ENCODE results near the gene NRXN2.
"Not testable (repeated sequence)": the region's sequence is repeated elsewhere in the genome, so short reads cannot be mapped to it uniquely, and the experiment has no call there.

Gene NRXN2

DNA sequence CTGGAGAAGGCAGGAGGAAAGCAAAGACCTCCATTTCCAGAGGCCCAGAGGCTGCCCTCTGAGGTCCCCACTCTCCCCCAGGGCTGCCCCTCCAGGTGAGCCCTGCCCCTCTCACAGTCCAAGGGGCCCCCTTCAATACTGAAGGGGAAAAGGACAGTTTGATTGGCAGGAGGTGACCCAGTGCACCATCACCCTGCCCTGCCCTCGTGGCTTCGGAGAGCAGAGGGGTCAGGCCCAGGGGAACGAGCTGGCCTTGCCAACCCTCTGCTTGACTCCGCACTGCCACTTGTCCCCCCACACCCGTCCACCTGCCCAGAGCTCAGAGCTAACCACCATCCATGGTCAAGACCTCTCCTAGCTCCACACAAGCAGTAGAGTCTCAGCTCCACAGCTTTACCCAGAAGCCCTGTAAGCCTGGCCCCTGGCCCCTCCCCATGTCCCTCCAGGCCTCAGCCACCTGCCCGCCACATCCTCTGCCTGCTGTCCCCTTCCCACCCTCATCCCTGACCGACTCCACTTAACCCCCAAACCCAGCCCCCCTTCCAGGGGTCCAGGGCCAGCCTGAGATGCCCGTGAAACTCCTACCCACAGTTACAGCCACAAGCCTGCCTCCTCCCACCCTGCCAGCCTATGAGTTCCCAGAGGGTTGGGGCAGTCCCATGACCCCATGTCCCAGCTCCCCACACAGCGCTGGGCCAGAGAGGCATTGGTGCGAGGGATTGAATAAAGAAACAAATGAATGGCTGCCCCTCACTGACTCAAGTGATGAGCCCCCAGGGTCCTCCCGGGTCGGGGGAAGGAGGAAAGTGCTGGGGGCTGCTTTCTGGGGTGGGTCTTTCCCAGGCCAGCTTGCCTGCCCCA, 121.2 kb downstream of the NRXN2 start:
- DNase-seq: no peak

DNA sequence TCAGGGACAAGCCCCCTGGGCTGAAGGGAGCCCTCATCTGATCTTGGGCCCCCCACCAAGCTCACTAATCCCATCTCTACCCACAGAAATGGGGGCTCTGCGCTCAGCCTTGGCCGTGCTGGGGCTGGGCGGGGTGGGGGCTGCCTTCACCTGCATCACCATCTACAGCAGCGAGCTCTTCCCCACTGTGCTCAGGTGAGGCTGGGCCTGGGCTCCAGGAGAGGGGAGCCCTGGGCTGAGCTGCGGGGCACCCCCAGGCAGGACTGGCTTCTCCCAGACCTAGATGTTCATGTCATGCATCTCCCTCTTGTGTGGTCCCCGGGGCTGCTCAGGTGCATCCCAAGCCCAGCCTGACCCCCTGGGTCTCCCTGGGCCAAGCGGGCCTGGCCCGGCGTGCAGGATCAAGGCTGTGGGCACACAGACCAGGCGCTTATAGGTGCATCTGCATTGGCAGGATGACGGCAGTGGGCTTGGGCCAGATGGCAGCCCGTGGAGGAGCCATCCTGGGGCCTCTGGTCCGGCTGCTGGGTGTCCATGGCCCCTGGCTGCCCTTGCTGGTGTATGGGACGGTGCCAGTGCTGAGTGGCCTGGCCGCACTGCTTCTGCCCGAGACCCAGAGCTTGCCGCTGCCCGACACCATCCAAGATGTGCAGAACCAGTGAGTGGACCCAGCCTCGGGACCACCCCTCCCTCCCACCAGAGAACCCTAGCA, 122.6 kb downstream of the NRXN2 start:
- no peak for DNase-seq

GRCh38 chr11:64599698-64600211, 123.2 kb downstream of the NRXN2 start:
- DNase-seq: no peak

GRCh38 chr11:64598797-64599697, 124.0 kb downstream of the NRXN2 start:
- DNase-seq: no peak

DNA sequence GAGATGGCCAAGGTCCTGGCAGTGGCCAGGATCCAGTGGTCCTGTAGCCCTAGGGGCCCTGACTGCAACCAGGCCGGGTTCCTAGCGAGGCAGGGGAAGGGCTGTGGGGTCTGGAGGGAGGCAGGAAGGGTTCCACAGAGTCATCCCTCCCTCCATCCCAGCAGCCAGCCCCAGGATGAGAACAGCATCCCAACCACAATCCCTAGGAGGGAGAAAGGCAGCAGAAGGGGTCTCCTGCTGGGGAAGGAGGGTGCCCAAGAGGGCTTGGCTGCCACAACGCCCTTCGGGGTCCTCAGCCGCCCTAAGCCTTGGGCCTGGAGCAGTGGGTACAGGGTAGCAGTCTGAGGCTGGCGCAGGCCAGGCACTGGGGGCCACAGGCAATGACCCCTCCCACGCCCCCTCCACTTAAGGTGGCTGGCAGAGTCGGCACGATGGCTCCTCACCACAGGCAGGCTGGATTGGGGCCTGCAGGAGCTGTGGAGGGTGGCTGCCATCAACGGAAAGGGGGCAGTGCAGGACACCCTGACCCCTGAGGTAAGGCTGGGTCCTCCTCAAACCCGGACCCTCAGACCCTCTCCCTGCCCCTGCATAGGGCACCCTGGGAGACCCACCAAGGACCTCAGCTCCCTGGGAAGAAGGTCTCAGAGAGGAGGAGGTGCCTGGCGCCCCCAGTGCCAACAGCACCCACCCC, 124.7 kb downstream of the NRXN2 start:
- no peak for DNase-seq

DNA sequence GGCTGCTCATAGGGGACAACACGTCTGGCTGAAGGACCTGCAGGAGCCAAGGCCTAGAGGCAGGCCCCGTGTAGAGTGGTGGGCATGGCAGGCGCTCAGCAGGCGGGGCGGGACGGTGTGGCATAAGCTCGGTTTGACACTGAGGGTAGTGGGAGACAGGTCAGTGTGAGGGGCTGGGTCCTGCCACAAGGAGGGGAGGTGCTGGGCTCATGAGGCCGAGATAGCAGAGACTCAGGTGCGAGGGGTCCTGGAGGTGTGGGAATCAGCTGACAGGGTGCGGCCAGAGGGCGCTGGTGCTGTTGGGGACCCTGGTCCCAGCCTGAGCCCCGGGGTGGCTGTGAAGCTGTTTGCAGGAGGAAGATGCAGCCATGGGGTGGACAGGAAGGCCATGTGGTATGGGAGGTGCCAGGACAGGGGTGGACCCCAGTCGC, 125.3 kb downstream of the NRXN2 start:
- DNase-seq: no peak

- DNase-seq: not testable (repeated sequence)
Measured at GRCh38 chr11:64595922-64596321, 127.1 kb downstream of the NRXN2 start.

DNA sequence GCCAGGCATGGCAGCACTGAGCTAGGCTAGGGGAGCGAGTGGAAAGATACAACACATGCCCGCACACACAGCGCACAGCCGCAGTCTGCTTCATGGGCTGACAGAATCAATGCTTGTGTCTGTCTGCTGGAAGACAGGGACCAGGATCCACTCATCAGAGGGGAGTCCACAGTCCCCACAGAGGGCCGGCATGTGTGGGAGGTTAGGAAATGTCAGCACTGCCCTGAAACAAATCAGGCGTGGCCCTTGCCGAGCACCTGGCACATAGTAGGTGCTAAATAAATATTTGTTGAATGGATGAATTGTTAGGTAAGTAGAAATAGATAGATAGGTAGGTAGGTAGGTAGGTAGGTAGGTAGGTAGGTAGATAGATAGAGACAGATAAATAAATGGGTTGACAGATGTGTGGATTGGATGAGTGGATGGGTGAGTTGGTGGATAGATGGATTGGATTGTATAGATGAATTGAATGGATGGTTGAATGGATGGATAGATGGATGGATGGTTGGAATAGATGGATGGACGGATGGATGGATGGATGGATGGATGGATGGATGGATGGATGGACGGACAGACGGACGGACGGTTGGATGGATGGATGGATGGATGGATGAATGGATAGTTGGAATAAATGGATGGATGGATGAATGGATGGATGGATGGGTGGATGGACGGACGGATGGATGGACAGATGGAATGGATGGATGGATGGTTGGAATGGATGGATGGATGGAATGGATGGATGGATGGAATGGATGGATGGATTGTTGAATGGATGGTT, 128.6 kb downstream of the NRXN2 start:
- DNase-seq: no peak

DNA sequence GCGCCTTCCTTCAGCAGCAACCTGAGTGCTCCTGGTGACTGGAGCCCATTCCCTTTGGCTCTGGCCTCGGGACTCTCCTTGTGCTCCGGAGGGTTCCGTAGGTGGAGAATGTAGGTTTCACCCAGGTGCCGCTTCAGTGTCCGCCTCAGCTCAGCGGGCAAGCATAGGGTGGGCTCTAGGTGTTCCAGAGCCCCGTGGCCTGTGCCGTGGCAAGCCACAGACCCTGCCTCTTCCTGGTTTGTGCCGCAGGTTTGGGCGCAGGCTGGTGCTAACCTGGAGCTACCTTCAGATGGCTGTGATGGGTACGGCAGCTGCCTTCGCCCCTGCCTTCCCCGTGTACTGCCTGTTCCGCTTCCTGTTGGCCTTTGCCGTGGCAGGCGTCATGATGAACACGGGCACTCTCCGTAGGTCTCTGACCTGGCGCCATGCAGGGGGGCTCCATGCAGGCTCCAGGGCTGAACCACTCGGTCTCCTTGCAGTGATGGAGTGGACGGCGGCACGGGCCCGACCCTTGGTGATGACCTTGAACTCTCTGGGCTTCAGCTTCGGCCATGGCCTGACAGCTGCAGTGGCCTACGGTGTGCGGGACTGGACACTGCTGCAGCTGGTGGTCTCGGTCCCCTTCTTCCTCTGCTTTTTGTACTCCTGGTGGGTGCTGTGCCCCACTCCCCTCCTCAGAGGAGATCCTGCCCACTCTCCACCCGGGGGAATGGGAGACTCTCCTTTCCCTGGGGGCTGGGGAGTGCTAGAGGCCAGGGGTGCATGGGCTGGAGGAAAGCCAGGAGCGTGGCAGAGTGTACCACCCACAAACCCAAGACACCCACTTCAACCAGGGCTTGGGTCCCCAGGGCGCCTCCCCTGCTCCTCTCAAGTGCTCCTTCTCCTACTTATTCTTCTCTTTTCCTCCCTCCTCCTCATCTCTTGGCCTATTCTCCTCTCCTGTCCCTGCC, 129.6 kb downstream of the NRXN2 start:
- no peak for DNase-seq

DNA sequence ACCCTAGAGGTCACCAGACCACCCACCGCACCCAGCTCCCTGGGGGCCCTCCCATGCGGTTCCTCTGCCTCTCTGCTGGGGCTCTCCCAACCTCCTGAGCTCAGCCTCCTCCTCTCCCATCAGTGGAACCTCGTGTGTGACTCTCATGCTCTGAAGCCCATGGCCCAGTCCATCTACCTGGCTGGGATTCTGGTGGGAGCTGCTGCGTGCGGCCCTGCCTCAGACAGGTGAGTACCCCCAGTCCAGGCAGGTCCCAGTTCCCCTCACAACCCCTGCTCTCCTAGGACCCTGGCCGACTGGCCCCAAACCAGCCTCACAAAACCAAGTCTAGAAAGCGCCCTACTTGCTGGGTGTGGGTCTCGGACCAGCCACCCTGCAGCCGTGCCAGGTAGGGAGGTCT, 130.3 kb downstream of the NRXN2 start:
- DNase-seq: no peak

- no peak for DNase-seq
Measured at GRCh38 chr11:64592234-64592615, 130.8 kb downstream of the NRXN2 start.

DNA sequence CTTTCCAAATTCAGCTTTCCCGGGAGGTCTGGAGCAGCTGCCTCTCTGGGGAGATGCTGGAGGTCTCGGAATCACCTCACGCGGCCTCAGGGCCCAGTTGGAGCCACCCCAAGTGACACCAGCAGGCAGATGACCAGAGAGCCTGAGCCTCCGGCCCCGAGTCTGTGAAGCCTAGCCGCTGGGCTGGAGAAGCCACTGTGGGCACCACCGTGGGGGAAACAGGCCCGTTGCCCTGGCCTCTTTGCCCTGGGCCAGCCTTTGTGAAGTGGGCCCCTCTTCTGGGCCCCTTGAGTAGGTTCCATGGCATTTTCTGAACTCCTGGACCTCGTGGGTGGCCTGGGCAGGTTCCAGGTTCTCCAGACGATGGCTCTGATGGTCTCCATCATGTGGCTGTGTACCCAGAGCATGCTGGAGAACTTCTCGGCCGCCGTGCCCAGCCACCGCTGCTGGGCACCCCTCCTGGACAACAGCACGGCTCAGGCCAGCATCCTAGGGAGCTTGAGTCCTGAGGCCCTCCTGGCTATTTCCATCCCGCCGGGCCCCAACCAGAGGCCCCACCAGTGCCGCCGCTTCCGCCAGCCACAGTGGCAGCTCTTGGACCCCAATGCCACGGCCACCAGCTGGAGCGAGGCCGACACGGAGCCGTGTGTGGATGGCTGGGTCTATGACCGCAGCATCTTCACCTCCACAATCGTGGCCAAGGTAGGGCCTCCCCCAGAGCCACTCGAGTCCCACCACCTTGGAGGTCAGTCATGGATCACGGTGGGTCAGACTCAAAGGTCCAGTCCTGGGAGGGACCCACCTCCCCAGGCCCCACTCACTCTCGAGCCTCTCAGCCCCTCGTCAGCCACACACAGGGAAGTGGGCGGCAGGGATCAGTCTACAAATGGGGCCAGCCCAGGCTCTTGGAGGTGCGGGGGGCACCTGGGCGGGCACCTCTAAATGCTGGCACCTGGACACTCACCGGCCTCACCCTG, 131.5 kb downstream of the NRXN2 start:
- DNase-seq: no peak

DNA sequence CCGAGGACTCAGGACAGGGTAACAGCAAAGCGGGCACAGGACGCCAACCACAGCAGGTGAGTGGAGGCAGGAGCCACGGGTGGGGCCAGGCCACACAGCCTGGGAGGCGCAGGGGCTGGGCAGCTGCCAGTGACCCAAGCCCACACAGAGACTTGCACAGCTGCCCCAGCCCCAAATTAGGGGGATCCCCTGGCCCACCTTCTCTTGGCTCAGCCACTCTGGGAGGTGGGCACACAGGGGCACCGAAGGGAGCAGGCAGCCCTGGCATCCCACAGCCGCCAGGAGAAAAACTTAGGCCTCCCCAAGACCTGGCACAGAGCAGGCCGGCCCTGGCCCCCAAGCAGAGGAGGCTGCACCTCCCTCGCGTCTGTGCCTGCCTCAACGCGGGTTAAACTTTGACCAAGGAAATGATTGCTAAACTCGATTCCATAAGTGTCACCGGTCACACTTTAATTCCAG, 132.2 kb downstream of the NRXN2 start, which contains the start of gene SLC22A12:
Gene SLC22A12, plus strand, starts transcription at position 458 of the 459 bp plus-strand sequence. CDS start 337 bp downstream, outside the sequence.
- no peak for DNase-seq

GRCh38 chr11:64588701-64589100, 134.3 kb downstream of the NRXN2 start:
- DNase-seq: no peak

- no peak for DNase-seq
Measured at GRCh38 chr11:64586366-64586765, 136.6 kb downstream of the NRXN2 start.

DNA sequence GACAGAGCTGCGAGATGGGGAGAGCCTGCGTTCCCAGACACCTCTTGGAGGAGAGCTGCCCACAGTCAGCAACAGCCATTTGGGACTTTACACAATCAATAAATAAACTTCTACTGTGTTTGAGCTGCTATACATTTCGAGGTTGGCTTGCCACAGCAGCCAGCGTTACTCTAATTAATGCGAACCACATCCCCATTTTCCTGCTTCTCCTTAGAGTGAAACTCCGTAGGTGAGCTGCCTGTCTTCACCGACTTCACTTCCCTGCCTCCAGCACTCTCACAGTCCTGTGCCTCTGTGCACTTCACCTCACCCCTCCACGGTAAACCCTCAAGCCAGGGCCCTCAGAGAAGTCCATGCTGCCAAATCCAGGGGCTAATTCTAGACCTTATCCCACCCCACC, 137.8 kb downstream of the NRXN2 start:
- DNase-seq: no peak

GRCh38 chr11:64583296-64584262, 139.4 kb downstream of the NRXN2 start:
- DNase-seq: no peak

DNA sequence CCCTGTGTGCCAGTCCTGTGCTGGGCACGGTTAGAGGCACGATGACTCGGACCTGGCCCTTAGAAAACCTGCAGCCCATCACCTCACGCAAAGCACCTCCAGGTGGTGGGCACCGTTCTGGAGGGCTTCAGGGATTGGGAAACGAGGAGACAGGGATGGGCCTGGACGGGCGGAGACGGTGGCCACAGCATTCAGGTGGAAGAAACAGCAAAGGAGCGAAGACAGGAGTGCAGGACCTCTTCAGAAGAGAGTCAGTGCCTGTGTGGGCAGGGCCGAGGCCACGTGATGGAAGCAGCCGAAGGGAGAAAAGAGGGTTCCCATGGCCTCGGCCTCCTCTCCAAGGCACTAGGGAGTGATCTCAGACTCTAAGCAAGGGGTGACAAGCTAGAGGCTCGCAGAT, 140.1 kb downstream of the NRXN2 start:
- no peak for DNase-seq

Data from COR-L47 (cell line).